Urinary bladder (tissue), 4 donors: ENCODE measurements around the gene TTC34. TPM values are rescaled to one million over a fixed set of nuclear protein-coding genes. Genes with fewer than 3 reads are reported as not detected.
"Not testable (repeated sequence)": the region's sequence is repeated elsewhere in the genome, so short reads cannot be mapped to it uniquely, and the experiment has no call there.

Experiments used
- DNase-seq: peaks from one replicate; pipeline ENCODE4 v3.0.0-alpha.2; 2015; ENCODE audit errors: extremely low spot score
- H3K27ac ChIP-seq: one replicate; pipeline ENCODE4 v1.5.1; 2013; ENCODE audit warnings: low read depth, mild to moderate bottlenecking, moderate library complexity
- H3K36me3 ChIP-seq: one replicate; pipeline ENCODE4 v1.6.1; 2013; ENCODE audit warnings: mild to moderate bottlenecking, moderate library complexity; ENCODE audit not compliant: insufficient read depth
- H3K4me1 ChIP-seq: one replicate; pipeline ENCODE4 v1.6.1; 2013; ENCODE audit warnings: mild to moderate bottlenecking, moderate library complexity; ENCODE audit not compliant: insufficient read depth
- H3K4me3 ChIP-seq: one replicate; pipeline ENCODE4 v1.5.1; 2013; ENCODE audit warnings: low read depth, low read length
- WGBS: extraction: QIAGEN DNeasy Blood & Tissue Kit; methylation state at CpG from one replicate; pipeline ENCODE4 v1.1.7; 2013; 5-methylcytosine and 5-hydroxymethylcytosine counted together
- polyA plus RNA-seq: library from polyadenylated mRNA; stranded (reverse); fragments of 200-250 nt; gene quantifications from one replicate; pipeline ENCODE4 v1.2.3, GENCODE V29; 2013
- total RNA-seq: library from RNA; depleted of rRNA; stranded (reverse); fragments of >200 nt; gene quantifications from one replicate; pipeline ENCODE4 v1.2.3, GENCODE V29; 2014
- donor health status: healthy with polysubstance abuse.
- donor health status: healthy.

Gene TTC34
- total and polyA plus RNA-seq, 2 donors: 0.16 to 0.32 TPM

DNA sequence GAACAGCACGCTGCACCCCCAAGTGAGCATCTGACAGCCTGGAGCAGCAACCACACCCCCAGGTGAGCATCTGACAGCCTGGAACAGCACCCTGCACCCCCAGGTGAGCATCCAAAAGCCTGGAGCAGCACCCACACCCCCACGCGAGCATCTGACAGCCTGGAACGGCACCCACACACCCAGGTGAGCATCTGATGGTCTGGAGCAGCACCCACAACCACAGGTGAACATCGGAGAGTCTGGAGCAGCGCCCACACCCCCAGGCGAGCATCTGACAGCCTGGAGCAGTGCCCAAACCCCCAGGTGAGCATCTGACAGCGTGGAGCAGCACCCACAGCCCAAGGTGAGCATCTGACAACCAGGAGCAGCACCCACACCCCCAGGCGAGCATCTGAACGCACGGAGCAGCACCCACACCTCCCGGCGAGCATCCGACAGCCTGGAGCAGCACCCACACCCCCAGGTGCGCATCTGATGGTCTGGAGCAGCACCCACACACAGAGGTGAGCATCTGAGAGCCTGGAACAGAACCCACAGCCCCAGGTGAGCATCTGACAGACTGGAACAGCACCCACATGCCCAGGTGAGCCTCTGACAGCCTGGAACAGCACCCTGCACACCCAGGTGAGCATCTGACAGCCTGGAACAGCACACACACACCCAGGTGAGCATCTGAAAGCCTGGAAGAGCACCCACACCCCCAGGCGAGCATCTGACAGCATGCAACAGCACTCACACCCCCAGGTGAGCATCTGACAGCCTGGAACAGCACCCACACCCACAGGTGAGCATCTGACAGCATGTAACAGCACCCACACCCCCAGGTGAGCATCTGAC is 145.7 kb downstream of the TTC34 start:
- not testable (repeated sequence) for H3K4me1 ChIP-seq, DNase-seq, H3K27ac ChIP-seq, H3K4me3 ChIP-seq, H3K36me3 ChIP-seq
- 45% methylated on average over 16 of the region's 16 CpGs for WGBS

DNA sequence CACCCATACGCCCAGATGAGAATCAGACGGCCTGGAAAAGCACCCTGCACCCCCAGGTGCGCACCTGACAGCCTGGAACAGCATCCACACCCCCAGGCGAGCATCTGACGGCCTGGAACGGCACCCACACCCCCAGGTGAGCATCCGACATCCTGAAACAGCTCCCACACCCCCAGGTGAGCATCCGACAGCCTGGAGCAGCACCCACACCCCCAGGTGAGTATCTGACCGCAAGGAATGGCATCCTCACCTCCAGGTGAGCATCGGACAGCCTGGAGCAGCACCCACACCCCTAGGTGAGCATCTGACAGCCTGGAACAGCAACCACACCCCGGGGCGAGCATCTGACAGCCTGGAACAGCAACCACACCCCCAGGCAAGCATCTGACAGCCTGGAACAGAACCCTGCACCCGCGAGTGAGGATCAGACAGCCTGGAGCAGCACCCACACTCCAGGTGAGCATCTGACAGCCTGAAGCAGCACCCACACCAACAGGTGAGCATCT is 147.0 kb downstream of the TTC34 start:
- H3K36me3 ChIP-seq, H3K4me3 ChIP-seq, H3K27ac ChIP-seq, DNase-seq, H3K4me1 ChIP-seq: not testable (repeated sequence)
- 47% methylated on average over 14 of the region's 14 CpGs for WGBS

DNA sequence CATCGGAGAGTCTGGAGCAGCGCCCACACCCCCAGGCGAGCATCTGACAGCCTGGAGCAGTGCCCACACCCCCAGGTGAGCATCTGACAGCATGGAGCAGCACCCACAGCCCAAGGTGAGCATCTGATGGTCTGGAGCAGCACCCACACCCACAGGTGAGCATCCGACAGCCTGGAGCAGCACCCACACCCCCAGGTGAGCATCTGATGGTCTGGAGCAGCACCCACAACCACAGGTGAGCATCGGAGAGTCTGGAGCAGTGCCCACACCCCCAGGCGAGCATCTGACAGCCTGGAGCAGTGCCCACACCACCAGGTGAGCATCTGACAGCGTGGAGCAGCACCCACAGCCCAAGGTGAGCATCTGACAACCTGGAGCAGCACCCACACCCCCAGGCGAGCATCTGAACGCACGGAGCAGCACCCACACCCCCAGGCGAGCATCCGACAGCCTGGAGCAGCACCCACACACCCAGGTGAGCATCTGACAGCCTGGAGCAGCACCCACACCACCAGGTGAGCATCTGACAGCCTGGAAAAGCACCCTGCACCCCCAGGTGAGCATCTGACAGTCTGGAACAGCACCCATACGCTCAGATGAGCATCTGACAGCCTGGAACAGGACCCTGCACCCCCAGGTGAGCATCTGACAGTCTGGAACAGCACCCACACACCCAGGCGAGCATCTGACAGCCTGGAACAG is 147.6 kb downstream of the TTC34 start:
- H3K27ac ChIP-seq, DNase-seq, H3K4me3 ChIP-seq, H3K4me1 ChIP-seq, H3K36me3 ChIP-seq: not testable (repeated sequence)
- 45% methylated on average over 14 of the region's 14 CpGs for WGBS

DNA sequence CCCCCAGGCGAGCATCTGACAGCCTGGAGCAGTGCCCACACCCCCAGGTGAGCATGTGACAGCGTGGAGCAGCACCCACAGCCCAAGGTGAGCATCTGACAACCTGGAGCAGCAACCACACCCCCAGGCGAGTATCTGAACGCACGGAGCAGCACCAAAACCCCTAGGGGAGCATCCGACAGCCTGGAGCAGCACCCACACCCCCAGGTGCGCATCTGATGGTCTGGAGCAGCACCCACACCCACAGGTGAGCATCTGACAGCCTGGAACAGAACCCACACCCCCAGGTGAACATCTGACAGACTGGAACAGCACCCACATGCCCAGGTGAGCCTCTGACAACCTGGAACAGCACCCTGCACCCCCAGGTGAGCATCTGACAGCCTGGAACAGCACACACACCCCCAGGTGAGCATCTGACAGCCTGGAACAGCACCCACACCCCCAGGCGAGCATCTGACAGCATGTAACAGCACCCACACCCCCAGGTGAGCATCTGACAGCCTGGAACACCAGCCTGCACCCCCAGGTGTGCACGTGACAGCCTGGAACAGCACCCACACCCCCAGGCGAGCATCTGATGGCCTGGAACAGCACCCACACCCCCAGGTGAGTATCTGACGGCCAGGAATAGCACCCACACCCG is 148.4 kb downstream of the TTC34 start:
- DNase-seq, H3K4me1 ChIP-seq, H3K27ac ChIP-seq, H3K4me3 ChIP-seq, H3K36me3 ChIP-seq: not testable (repeated sequence)
- WGBS: 33% methylated on average over 12 of the region's 12 CpGs

DNA sequence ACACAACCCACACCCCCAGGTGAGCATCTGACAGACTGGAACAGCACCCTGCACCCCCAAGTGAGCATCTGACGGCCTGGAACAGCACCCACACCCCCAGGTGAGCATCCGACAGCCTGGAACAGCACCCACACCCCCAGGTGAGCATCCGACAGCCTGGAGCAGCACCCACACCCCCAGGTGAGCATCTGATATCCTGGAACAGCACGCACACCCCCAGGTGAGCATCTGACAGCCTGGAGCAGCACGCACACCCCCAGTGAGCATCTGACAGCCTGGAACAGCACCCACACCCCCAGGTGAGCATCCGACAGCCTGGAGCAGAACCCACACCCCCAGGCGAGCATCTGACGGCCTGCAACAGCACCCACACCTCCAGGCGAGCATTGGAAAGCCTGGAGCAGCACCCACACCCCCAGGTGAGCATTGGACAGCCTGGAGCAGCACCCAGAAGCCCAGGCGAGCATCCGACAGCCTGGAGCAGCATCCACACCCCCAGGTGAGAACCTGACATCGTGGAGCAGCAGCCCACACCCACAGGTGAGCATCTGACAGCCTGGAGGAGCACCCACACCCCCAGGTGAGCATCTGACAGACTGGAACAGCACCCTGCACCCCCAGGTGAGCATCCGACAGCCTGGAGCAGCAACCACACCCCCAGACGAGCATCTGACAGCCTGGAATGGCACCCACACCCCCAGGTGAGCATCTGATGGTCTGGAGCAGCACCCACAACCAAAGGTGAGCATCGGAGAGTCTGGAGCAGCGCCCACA is 149.2 kb downstream of the TTC34 start:
- H3K4me1 ChIP-seq, H3K36me3 ChIP-seq, H3K4me3 ChIP-seq, DNase-seq, H3K27ac ChIP-seq: not testable (repeated sequence)
- WGBS: 43% methylated on average over 16 of the region's 16 CpGs

DNA sequence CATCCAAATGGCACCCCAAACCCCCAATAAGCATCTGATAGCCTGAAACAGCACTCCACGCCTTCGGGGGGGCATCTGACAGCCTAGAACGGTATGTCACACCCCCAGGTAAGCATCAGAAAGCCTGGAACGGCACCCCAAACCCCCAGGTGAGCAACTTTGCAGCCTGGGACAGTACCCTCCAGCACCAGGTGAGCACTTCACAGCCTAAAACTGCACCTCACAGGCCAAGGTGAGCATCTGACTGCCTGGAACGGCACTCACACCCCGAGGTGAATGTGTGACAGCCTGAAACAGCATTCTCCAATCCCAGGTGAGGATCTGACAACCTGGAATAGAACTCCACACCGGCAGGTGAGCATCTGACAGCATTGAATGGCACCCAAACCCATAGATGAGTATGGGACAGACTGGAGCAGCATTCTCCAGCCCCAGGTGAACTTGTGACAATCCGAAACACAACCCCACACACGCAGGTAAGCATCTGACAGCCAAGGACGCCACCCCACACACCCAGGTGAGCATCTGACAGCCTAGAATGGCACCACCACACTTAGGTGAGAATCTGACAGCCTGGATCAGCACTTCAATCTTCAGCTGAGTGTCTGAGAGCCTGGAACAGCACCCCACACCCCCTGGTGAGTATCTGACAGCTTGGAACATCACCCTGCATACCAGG is 150.4 kb downstream of the TTC34 start:
- H3K36me3 ChIP-seq: no peaks in the 10 kb centered on the region
- H3K27ac ChIP-seq: no peak overlapping the region
- H3K4me1 ChIP-seq: no peaks in the 10 kb centered on the region
- no peak for DNase-seq
- 61% methylated on average over 10 of the region's 10 CpGs for WGBS
- no peak overlapping the region for H3K4me3 ChIP-seq

DNA sequence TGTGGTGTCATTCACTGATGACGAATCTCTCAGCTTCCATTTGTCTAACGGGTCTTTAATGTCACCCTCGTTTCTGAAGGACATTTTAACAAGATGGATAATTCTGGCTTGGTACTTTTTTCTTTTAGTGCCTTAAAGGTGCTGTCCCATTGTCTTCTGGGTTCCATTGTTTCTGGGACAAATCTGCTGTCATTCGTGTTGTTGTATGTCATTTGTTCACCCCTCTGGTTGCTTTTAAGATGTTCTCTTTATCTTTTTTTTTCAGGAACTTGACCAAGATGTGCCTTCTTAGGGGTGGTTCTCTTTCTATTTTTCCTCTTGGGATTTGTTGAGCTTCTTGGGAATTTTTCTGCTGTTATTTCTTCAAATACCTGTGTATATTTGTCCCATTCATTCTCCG is 154.7 kb downstream of the TTC34 start:
- H3K27ac ChIP-seq: no peak overlapping the region
- H3K4me3 ChIP-seq: no peak overlapping the region
- H3K36me3 ChIP-seq: no peaks in the 10 kb centered on the region
- 73% methylated on average over 5 of the region's 5 CpGs for WGBS
- peaks cover 2% of the 10 kb centered on the region for H3K4me1 ChIP-seq
- DNase-seq: no peak

DNA sequence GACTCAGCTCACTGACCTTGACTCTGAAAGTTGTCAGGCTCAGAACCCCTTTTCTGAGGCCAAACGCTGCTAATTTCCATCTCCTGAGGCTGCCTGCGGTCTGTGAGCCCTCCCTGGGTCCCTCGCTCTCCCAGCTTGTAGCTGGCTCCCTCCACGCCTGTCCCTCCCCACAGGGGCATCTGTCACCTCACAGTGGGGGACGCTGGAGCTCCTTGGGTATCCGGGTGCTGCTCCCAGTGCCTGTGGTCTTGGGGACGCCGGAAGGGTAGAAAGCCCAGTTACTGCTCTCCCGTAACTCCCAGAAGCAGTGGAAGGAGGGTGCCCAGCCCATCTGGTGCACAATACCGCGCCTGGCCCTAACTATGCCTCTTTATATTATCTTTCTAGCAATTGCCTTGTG is 155.7 kb downstream of the TTC34 start:
- WGBS: 82% methylated on average over 11 of the region's 11 CpGs
- no peak for DNase-seq
- Histone ChIP-seq H3K4me1 (peaks cover 2% of the 10 kb centered on the region), H3K27ac (no peak overlapping the region), H3K36me3 (no peaks in the 10 kb centered on the region), H3K4me3 (no peak overlapping the region)

DNA sequence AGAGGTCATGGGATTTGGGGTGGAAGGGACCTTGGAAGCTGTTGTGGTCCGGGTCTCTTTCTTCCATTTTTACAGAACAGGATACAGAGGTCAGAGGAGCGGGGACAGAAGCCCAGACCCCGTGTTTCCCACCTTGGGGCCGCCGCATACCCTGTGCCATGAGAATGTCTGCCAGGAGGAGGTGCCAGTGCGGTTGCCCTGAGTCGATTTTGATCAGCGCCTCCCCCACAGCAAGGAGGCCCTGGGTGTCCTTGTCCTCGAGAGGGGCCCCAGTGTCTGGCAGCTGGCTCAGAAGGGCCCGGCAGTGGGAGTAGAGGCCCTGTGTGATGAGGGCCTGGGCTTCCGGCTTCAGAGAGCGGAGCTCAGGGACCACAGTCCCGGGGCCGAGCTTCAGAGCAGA is 156.3 kb downstream of the TTC34 start:
- Histone ChIP-seq H3K36me3 (no peaks in the 10 kb centered on the region), H3K4me1 (peaks cover 2% of the 10 kb centered on the region), H3K4me3 (no peak overlapping the region), H3K27ac (no peak overlapping the region)
- DNase-seq: no peak
- 85% methylated on average over 14 of the region's 14 CpGs for WGBS

DNA sequence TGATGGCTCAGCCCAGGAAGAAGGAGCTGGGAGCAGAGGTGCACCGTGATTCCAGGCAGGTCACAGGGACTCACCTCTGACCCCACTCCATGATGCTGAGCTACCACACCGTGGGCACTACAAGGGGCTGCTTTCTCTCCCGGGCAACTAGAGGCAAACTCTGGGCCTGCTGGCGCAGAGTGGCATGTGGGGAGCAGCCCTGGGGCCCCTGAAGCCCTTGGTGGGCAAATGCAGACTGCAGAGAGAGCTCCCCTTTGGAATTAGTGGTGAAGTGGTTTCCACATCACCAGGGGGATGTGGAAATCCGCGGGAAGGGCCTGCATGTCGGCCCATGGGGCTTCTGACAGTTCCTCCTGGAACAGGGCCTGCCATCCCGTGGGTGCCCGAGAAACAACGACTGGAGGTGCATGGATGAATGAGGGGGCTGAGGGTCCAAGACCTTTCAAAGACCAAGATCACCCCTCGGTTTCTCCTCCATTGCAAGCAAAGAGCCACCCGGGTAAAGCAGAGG is 156.8 kb downstream of the TTC34 start:
- peaks cover 2% of the 10 kb centered on the region for H3K4me1 ChIP-seq
- no peak for DNase-seq
- 88% methylated on average over 12 of the region's 12 CpGs for WGBS
- no peak overlapping the region for H3K27ac ChIP-seq
- H3K4me3 ChIP-seq: no peak overlapping the region
- no peaks in the 10 kb centered on the region for H3K36me3 ChIP-seq

DNA sequence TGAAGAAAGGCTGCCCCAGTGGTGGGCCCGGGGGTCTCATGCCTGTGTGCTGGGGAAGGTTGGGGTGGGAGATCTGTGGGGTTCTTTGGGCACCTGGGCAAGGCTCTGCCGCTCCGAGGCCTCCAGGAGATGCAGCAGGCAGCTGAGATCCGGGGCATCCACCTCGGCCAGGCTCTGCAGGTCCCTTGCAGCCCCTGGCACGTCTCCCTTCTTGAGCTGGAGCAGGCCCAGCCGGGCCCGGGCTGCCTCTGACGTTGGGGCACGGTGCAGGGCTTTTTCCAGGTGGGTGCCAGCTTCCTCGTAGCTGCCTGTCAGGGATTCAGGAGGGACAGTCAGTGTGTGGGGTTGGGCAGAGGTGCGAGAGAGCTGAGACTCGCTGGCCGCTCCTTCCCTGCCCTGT is 157.3 kb downstream of the TTC34 start:
- H3K27ac ChIP-seq: no peak overlapping the region
- peaks cover 2% of the 10 kb centered on the region for H3K4me1 ChIP-seq
- no peaks in the 10 kb centered on the region for H3K36me3 ChIP-seq
- H3K4me3 ChIP-seq: no peak overlapping the region
- no peak for DNase-seq
- WGBS: 84% methylated on average over 14 of the region's 14 CpGs

DNA sequence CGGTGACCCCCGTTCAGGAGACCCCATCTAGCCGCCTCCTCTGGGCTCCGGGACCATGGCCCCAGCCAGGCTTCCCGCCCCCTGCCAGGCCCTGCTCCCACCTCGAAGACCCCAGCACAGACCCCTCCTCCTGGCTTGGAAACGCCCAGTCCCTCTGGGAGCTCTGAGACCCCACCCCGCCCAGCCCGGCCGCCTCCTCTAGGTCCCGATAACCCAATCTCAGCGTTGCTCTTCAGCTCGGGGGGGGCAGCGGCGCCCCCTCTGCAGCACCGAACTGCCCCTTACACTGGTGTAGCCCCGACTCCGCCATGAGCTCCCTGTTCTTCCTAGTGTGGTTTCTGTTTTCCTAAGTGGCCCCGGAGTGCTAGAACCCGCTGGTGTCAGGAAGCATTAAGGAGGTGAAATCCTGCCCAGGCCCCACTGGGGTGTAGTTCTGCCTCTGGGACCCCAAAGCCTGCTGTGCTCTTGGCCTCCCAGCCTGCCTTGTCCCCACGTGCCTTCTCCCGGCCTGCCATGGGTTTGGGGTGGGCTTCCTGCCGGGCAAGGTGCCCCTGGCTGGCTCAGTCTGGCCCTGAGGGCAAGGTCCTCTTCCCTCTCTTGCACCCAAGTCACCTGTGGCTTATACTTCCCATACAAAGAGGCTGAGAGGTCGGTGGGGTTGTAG is 157.9 kb downstream of the TTC34 start:
- Histone ChIP-seq H3K36me3 (no peaks in the 10 kb centered on the region), H3K4me1 (peaks cover 2% of the 10 kb centered on the region), H3K27ac (no peak overlapping the region), H3K4me3 (peak overlapping the region; percentile 87)
- DNase-seq: no peak
- WGBS: 12% methylated on average over 24 of the region's 24 CpGs
